ENCODE results near the gene GNG2.

- no peak for TF ChIP-seq CTCF (IDR thresholded peaks at IDR 0.05)
- TF ChIP-seq POLR2A (IDR thresholded peaks at IDR 0.05): no peak
- TF ChIP-seq POLR2AphosphoS5 (IDR thresholded peaks at IDR 0.05): no peak
Measured at GRCh38 chr14:51963286-51963685, 102.9 kb downstream of the GNG2 start.
